RWPE2 (cell line): ENCODE measurements around the gene OR13J1.

Source experiments
- ATAC-seq: fragments of 200-7000 bp; cut with Tn5 transposase; 3 replicates; pipeline ENCODE4 v1.9.1; 2021; ENCODE audit warnings: low read depth
- DNase-seq: peaks from one replicate; pipeline ENCODE4 v3.0.0-alpha.2; 2020; ENCODE audit warnings: low spot score
- H3K27ac ChIP-seq: fragments of 450-650 bp; 2 replicates; pipeline ENCODE4 v1.5.1; 2017; ENCODE audit warnings: mild to moderate bottlenecking; ENCODE audit not compliant: poor library complexity, severe bottlenecking
- H3K27me3 ChIP-seq: fragments of 250-450 bp; sonication (Bioruptor Pico); 2 replicates; pipeline ENCODE4 v1.5.1; 2021; ENCODE audit warnings: mild to moderate bottlenecking, moderate library complexity; ENCODE audit not compliant: insufficient read depth, poor library complexity, severe bottlenecking
- H3K36me3 ChIP-seq: fragments of 250-450 bp; sonication (Bioruptor Pico); 2 replicates; pipeline ENCODE4 v1.5.1; 2020; ENCODE audit warnings: low read depth, mild to moderate bottlenecking, moderate library complexity
- H3K4me1 ChIP-seq: fragments of 250-450 bp; sonication (Bioruptor Pico); 2 replicates; pipeline ENCODE4 v1.5.1; 2021; ENCODE audit warnings: mild to moderate bottlenecking, moderate library complexity; ENCODE audit not compliant: insufficient read depth, poor library complexity, severe bottlenecking
- H3K4me3 ChIP-seq: fragments of 250-450 bp; sonication (Bioruptor Pico); 2 replicates; pipeline ENCODE4 v1.5.1; 2021; ENCODE audit warnings: mild to moderate bottlenecking, moderate library complexity; ENCODE audit not compliant: severe bottlenecking
- H3K9me3 ChIP-seq: fragments of 250-450 bp; sonication (Bioruptor Pico); 2 replicates; pipeline ENCODE4 v1.5.1; 2021; ENCODE audit warnings: mild to moderate bottlenecking, moderate library complexity; ENCODE audit not compliant: severe bottlenecking
- CTCF ChIP-seq: fragments of 450-650 bp; IDR thresholded peaks from one replicate; pipeline ENCODE4 v1.5.1; 2017; ENCODE audit warnings: mild to moderate bottlenecking, moderate library complexity; ENCODE audit not compliant: poor library complexity, severe bottlenecking

Gene OR13J1

GRCh38 chr9:35854091-35854762, 16.0 kb downstream of the OR13J1 start:
- ATAC-seq (no peak), DNase-seq (no peak)
- no peak for TF ChIP-seq CTCF
- Histone ChIP-seq H3K4me1 (no peaks in the 10 kb centered on the region), H3K27me3 (no peaks in the 10 kb centered on the region), H3K9me3 (no peaks in the 10 kb centered on the region), H3K36me3 (no peaks in the 10 kb centered on the region), H3K4me3 (no peak overlapping the region), H3K27ac (no peak overlapping the region)

- Histone ChIP-seq H3K4me1 (no peaks in the 10 kb centered on the region), H3K36me3 (no peaks in the 10 kb centered on the region), H3K27me3 (no peaks in the 10 kb centered on the region), H3K4me3 (no peak overlapping the region), H3K27ac (no peak overlapping the region), H3K9me3 (no peaks in the 10 kb centered on the region)
- DNase-seq (peak; percentile 49), ATAC-seq (no peak)
- TF ChIP-seq CTCF: no peak
Measured at GRCh38 chr9:35852876-35853865, 17.0 kb downstream of the OR13J1 start.

GRCh38 chr9:35852267-35852815, 17.9 kb downstream of the OR13J1 start:
- peak; percentile 23 for DNase-seq
- Histone ChIP-seq H3K4me3 (no peak overlapping the region), H3K9me3 (no peaks in the 10 kb centered on the region), H3K4me1 (no peaks in the 10 kb centered on the region), H3K27me3 (no peaks in the 10 kb centered on the region), H3K36me3 (no peaks in the 10 kb centered on the region), H3K27ac (no peak overlapping the region)
- no peak for TF ChIP-seq CTCF
- ATAC-seq: no peak

GRCh38 chr9:35847792-35848572, 22.2 kb downstream of the OR13J1 start:
- Histone ChIP-seq H3K4me1 (peaks cover 8% of the 10 kb centered on the region), H3K9me3 (no peaks in the 10 kb centered on the region), H3K27me3 (no peaks in the 10 kb centered on the region), H3K36me3 (no peaks in the 10 kb centered on the region), H3K4me3 (no peak overlapping the region), H3K27ac (no peak overlapping the region)
- peak; percentile 99 for ATAC-seq
- DNase-seq: no peak
- no peak for TF ChIP-seq CTCF
